ENCODE results near the gene PNPLA7. TPM values are rescaled to one million over a fixed set of nuclear protein-coding genes. Genes with fewer than 3 reads are reported as not detected.

PNPLA7 gene
- total and polyA plus RNA-seq, 2 of the 13 experiments (the other 11 are each of a cell fraction or from before 2014, with no cell fraction given) = 0.42 to 1.5 TPM

- TF ChIP-seq ZNF496 (CRISPR knock-in tag; IDR thresholded peaks at IDR 0.05; ENCODE audit: insufficient replicate concordance) (no peak), SKI (IDR thresholded peaks at IDR 0.05; ENCODE audit: partially characterized antibody) (no peak), IKZF1 (IDR thresholded peaks at IDR 0.05) (no peak), FLYWCH1 (CRISPR knock-in tag; IDR thresholded peaks at IDR 0.05) (no peak), ZNF12 (CRISPR knock-in tag; IDR thresholded peaks at IDR 0.05) (no peak), IRF1 (CRISPR knock-in tag; IDR thresholded peaks at IDR 0.05; ENCODE audit: low read depth) (no peak), ZNF207 (IDR thresholded peaks at IDR 0.05; ENCODE audit: borderline replicate concordance) (no peak), TCF7L2 (IDR thresholded peaks at IDR 0.05; ENCODE audit: low read depth, low read length) (no peak), ZBTB46 (CRISPR knock-in tag; IDR thresholded peaks at IDR 0.05; ENCODE audit: borderline replicate concordance) (no peak), ZNF576 (CRISPR knock-in tag; IDR thresholded peaks at IDR 0.05) (no peak), NKX3-1 (CRISPR knock-in tag; IDR thresholded peaks at IDR 0.05) (no peak), NR3C1 (CRISPR knock-in tag; IDR thresholded peaks at IDR 0.05) (no peak), ZIK1 (CRISPR knock-in tag; IDR thresholded peaks at IDR 0.05; ENCODE audit: borderline replicate concordance, low read depth) (no peak), ZNF253 (CRISPR knock-in tag; IDR thresholded peaks at IDR 0.05; ENCODE audit: borderline replicate concordance) (no peak), ATF3 (CRISPR knock-in tag; IDR thresholded peaks at IDR 0.05) (no peak), REXO4 (CRISPR knock-in tag; IDR thresholded peaks at IDR 0.05; ENCODE audit: borderline replicate concordance) (no peak), CBX5 (CRISPR knock-in tag; IDR thresholded peaks at IDR 0.05; ENCODE audit: borderline replicate concordance) (no peak), ZNF138 (CRISPR knock-in tag; IDR thresholded peaks at IDR 0.05; ENCODE audit: low read depth) (no peak), RELA (CRISPR knock-in tag; IDR thresholded peaks at IDR 0.05) (no peak; the same call in 1 of the 2 replicates), TMF1 (CRISPR knock-in tag; IDR thresholded peaks at IDR 0.05; ENCODE audit: low read depth) (no peak), KDM5B (CRISPR knock-in tag; IDR thresholded peaks at IDR 0.05; ENCODE audit: borderline replicate concordance) (peak; percentile 57; the same call in 1 of the 2 replicates), RCOR2 (CRISPR knock-in tag; IDR thresholded peaks at IDR 0.05) (no peak)
- TF ChIP-seq, protein P1, sequence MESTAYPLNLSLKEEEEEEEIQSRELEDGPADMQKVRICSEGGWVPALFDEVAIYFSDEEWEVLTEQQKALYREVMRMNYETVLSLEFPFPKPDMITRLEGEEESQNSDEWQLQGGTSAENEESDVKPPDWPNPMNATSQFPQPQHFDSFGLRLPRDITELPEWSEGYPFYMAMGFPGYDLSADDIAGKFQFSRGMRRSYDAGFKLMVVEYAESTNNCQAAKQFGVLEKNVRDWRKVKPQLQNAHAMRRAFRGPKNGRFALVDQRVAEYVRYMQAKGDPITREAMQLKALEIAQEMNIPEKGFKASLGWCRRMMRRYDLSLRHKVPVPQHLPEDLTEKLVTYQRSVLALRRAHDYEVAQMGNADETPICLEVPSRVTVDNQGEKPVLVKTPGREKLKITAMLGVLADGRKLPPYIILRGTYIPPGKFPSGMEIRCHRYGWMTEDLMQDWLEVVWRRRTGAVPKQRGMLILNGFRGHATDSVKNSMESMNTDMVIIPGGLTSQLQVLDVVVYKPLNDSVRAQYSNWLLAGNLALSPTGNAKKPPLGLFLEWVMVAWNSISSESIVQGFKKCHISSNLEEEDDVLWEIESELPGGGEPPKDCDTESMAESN (CRISPR knock-in tag; conservative IDR thresholded peaks at IDR 0.05) = no peak
- TF ChIP-seq, protein P2, sequence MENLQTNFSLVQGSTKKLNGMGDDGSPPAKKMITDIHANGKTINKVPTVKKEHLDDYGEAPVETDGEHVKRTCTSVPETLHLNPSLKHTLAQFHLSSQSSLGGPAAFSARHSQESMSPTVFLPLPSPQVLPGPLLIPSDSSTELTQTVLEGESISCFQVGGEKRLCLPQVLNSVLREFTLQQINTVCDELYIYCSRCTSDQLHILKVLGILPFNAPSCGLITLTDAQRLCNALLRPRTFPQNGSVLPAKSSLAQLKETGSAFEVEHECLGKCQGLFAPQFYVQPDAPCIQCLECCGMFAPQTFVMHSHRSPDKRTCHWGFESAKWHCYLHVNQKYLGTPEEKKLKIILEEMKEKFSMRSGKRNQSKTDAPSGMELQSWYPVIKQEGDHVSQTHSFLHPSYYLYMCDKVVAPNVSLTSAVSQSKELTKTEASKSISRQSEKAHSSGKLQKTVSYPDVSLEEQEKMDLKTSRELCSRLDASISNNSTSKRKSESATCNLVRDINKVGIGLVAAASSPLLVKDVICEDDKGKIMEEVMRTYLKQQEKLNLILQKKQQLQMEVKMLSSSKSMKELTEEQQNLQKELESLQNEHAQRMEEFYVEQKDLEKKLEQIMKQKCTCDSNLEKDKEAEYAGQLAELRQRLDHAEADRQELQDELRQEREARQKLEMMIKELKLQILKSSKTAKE (CRISPR knock-in tag; IDR thresholded peaks at IDR 0.05; ENCODE audit: borderline replicate concordance) = no peak
Observed at GRCh38 chr9:137459601-137460362, 90.4 kb downstream of the PNPLA7 start (continued).

Measured in HepG2 (cell line).